NCI-H446 (cell line): ENCODE measurements around the gene HS6ST3.

Experiments
- DNase-seq, 2 experiments: peaks; one replicate each; lab custom pipeline; 2025; lab: John Stamatoyannopoulos, UW

HS6ST3 gene

GRCh38 chr13:96836733-96837132 lies 746.8 kb downstream of the HS6ST3 start:
- no peak for DNase-seq

- no peak for DNase-seq
These were observed 747.9 kb downstream of the HS6ST3 start for GRCh38 chr13:96837809-96838208.

- DNase-seq, result no peak
These were observed 754.3 kb downstream of the HS6ST3 start for GRCh38 chr13:96844195-96844594.

- no peak for DNase-seq
These were observed 754.7 kb downstream of the HS6ST3 start for GRCh38 chr13:96844616-96845015.

GRCh38 chr13:96848286-96848685 lies 758.4 kb downstream of the HS6ST3 start:
- no peak for DNase-seq

GRCh38 chr13:96849091-96849490 lies 759.2 kb downstream of the HS6ST3 start:
- no peak for DNase-seq

GRCh38 chr13:96850538-96851145 lies 760.7 kb downstream of the HS6ST3 start:
- DNase-seq, result no peak

- DNase-seq, result no peak
These were observed 762.0 kb downstream of the HS6ST3 start for GRCh38 chr13:96851856-96852445.

GRCh38 chr13:96858133-96858826 lies 768.4 kb downstream of the HS6ST3 start:
- DNase-seq, result no peak

- no peak for DNase-seq
These were observed 771.0 kb downstream of the HS6ST3 start for GRCh38 chr13:96860882-96861281.

GRCh38 chr13:96862093-96862492 lies 772.2 kb downstream of the HS6ST3 start:
- DNase-seq, result no peak

GRCh38 chr13:96862999-96863398 lies 773.1 kb downstream of the HS6ST3 start:
- no peak for DNase-seq

- no peak for DNase-seq
These were observed 781.6 kb downstream of the HS6ST3 start for GRCh38 chr13:96871469-96871868.

GRCh38 chr13:96880419-96880818 lies 790.5 kb downstream of the HS6ST3 start:
- DNase-seq, result no peak
